Mononuclear cell (primary cell): ENCODE measurements around the gene NR6A1. TPM values are rescaled to one million over a fixed set of nuclear protein-coding genes. Genes with fewer than 3 reads are reported as not detected.

ENCODE experiments used
- H3K27me3 ChIP-seq: 2 replicates; pipeline ENCODE4 v1.6.0; 2011; ENCODE audit warnings: low read length, control low read depth; ENCODE audit not compliant: insufficient read depth
- H3K4me1 ChIP-seq: 2 replicates; pipeline ENCODE4 v1.5.1; 2011; ENCODE audit warnings: mild to moderate bottlenecking, low read length, control low read depth; ENCODE audit not compliant: insufficient read depth
- H3K4me3 ChIP-seq: 2 replicates; pipeline ENCODE4 v1.5.1; 2011; ENCODE audit warnings: mild to moderate bottlenecking, low read length, moderate library complexity
- H3K9me3 ChIP-seq: 2 replicates; pipeline ENCODE4 v1.5.1; 2011; ENCODE audit warnings: low read depth, mild to moderate bottlenecking, control low read depth, low read length
- total RNA-seq: library from RNA; depleted of rRNA; stranded (reverse); fragments of >200 nt; gene quantifications from one replicate; pipeline ENCODE4 v1.2.3, GENCODE V29; 2012

NR6A1 gene
- total RNA-seq, 1 donor: 0.42 TPM

DNA sequence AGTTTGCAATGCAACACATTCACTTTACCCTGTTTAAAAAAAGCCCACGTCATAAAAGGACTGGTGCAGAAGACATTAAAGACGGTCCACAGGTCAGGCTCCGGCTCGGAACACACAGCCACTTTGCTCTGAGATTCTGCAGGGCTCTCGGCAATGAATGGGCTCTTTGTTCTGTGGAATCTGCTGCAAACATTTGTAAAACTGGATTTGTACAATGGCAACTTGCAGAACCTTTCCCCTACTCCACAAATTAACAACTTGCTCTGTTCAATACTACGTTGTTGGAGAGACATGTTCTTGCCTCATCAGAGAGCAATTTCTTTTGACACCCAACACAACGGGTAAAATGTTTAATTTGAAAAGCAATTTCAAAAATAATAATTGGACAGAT, 250.9 kb downstream of the NR6A1 start:
- Histone ChIP-seq H3K27me3 (no peaks in the 10 kb centered on the region), H3K4me1 (no peaks in the 10 kb centered on the region)

DNA sequence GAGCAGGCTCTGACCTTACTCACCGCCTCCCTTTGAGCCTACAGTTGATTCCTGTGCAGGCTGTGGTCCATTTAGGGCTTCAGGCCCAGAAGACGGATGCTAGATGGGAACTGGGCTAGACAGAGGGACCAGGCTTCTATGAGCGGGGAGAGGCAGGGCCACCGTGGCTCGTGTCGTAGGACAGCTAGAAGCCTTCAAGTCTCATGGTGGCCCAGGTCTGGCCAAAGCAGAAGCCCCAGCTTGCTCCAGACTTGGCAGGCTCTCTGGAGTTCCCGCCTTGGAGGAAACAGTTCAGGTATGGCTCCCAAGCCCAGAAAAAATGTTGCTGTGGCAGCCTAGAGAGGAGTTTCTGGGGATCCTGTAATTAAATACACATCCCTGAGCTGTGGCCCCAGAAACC, 253.0 kb downstream of the NR6A1 start:
- Histone ChIP-seq H3K4me3 (no peak overlapping the region), H3K27me3 (no peaks in the 10 kb centered on the region), H3K4me1 (no peaks in the 10 kb centered on the region), H3K9me3 (no peaks in the 10 kb centered on the region)

More for the DNA sequence above, 250.9 kb downstream of the NR6A1 start:
- Histone ChIP-seq H3K4me3 (no peak overlapping the region), H3K9me3 (no peaks in the 10 kb centered on the region)

DNA sequence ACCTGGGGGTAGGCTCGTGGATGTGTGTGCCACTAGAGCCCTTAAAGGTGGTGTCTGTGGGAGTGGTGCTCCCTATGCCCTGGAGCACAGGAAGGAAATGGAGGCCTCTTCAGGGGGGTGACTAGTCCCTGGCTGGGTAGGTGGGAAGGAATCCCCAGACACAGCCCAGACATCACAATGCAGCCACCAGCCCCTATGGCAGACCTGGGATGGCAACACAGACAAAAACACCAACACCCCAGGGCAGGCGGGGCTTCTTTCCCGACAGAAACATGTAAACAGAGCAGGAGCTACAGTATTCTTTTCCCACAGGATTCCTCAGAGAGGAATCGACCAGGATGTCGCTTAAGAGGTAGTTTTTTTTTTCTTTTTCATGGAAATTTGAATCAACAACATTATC, 253.5 kb downstream of the NR6A1 start:
- no peaks in the 10 kb centered on the region for H3K9me3 ChIP-seq

DNA sequence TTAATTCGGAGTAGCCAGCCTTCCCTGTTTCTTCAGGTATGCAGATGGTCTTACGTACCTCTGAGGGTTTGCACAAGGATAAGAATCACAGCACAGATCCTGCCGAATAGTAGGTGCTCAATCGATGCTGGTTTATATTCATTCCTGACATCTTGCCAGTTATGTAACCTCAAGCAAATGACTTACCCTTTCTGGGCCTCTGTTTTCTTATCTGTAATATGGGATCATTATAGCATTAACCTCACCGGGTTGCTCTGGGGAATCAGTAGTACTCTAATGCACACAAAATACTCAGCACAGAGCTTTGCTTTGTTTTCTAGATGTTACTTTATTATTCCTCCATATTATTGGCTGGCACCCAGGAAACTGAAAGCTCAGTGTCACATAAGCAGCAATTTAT, 256.2 kb downstream of the NR6A1 start:
- H3K9me3 ChIP-seq: no peaks in the 10 kb centered on the region
- no peaks in the 10 kb centered on the region for H3K27me3 ChIP-seq
- H3K4me3 ChIP-seq: no peak overlapping the region
- H3K4me1 ChIP-seq: no peaks in the 10 kb centered on the region

More for the DNA sequence above, 253.5 kb downstream of the NR6A1 start:
- H3K4me1 ChIP-seq: no peaks in the 10 kb centered on the region
- H3K27me3 ChIP-seq: no peaks in the 10 kb centered on the region
- H3K4me3 ChIP-seq: no peak overlapping the region

DNA sequence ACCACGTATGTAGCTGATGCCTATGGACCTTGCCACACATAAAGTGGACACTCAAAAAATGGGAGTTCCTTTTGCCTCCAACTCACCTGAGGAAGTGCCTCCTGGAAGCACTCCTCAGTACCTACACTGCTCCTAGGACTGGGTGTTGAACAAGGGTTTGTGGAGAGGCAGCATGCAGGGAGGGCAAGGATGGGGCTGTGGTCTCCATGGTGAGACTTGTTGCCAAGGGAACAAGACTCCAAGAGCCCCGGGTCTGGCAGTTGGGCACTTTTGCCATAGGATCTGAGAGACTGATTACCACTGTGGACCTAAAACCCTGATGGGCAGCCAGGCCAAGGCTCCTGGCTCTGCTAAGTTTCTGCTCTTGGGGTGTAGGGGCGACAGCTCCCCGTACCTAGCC, 257.0 kb downstream of the NR6A1 start:
- Histone ChIP-seq H3K9me3 (no peaks in the 10 kb centered on the region), H3K4me3 (no peak overlapping the region), H3K27me3 (no peaks in the 10 kb centered on the region), H3K4me1 (no peaks in the 10 kb centered on the region)

DNA sequence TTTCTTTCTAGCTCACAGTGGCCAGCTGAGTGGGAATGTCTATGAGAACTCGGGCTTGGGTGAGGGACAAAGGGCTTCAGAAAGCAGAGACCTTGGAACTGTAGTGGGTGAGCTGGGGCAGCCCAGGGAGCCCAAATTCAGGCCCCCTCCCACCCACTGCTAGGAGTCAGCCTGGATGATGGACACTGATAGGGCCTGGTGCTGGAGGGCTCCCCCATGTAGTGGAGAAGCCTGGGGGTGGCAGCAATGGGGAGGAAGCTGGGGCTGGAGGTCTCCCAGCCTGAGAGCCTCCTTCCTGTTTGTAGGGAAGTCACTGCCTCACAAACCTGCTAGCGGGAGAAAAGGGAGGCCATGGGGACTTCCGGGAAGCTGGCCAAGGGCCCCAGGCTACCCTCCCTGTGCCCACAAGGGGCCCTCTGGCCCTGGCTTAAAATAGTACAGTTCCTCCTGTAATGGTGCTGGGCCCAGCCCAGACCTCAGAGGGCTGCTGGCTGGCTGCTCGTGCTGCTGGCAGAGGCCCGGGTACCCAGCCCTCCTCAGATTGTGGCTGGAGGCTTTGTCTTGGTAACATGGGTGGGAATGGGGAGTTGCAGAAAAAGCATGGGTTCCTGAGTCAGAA, 257.6 kb downstream of the NR6A1 start:
- no peaks in the 10 kb centered on the region for H3K9me3 ChIP-seq
- H3K27me3 ChIP-seq: no peaks in the 10 kb centered on the region
- no peak overlapping the region for H3K4me3 ChIP-seq
- no peaks in the 10 kb centered on the region for H3K4me1 ChIP-seq

DNA sequence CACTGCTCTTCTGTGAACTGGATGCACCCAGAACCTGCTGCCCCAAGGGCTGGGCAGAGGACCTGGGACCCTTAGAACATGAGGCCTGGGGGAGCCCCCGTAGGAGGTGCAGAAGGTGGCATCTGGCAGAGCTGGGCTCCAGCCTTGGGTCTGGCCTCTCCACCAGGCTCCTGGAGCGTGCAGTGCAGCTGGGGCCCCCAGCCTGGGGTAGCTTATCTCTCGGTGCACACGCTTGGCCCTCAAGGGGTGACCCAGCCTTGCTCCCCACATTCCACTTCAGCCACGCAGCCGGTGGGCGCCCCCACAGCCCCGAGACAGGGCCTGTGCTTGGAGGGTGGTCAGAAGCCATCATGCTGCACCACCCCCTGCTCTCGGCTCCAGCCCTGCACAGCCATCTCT, 258.3 kb downstream of the NR6A1 start:
- Histone ChIP-seq H3K27me3 (no peaks in the 10 kb centered on the region), H3K4me3 (no peak overlapping the region), H3K4me1 (no peaks in the 10 kb centered on the region), H3K9me3 (no peaks in the 10 kb centered on the region)

DNA sequence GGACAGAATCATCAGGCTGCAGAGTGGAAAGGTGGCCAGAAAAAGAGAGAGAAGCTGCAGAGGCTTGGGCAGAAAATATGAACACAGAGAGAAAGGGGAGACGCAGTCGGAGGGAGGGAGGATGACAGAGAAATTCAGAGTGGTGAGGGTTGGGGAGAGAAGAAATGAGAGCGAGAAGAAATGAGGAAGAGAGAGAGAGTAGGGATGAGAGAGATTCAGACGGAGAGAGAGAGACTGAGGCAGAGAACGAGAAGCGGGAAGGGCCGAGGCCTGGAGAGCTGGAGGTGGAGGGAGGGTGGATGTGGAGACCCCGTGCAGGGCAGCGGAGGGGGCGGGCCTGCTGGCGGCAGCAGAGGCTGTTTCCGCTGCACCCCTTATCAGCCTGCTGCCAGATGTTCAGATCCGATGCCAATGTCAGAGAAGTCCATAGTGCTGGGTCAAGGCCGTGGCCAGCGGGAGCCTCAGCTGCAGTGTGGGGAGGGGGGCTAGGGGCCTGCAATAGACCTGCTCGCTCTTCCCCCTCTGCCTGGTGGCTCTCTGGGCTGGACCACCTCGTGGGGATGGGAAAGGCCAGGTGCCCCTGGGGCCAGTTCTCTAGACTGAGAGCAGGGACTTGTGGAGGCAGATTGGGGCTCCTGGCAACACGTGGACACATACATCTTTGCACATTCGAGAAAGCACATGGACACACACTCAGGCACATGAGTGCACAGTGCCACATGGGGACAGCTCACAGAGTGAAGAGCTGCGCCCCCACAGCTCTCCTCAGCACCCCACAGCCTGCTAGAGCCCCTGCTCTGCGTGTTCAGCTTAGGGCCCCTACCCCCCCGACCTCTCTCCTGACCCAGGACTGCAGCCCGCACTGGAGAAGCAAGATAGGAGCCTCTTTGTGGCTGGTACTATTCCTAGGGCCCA, 259.0 kb downstream of the NR6A1 start:
- H3K27me3 ChIP-seq: no peaks in the 10 kb centered on the region
- H3K4me1 ChIP-seq: no peaks in the 10 kb centered on the region
- H3K9me3 ChIP-seq: no peaks in the 10 kb centered on the region
- H3K4me3 ChIP-seq: no peak overlapping the region

DNA sequence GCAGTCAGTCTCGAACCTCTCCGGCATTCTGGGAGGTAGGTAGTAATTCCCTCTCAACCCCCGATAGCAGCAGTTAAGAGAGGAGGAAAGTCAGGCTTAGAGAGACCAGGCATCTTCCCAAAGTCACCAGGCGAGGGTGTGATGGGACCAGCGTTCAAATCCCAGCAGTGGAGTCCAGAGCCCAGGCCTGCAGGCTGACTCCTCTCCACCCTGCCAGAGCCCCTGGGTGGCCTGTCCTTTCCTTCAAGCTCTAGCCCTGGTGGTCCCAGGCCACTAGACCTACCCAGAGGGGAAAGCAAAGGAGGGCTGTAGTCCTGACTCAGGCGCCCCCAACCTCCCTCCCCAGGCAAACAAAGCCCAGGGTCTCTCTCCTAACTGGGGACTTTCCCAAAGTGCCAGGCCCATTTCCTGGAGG, 259.7 kb downstream of the NR6A1 start:
- no peaks in the 10 kb centered on the region for H3K4me1 ChIP-seq

DNA sequence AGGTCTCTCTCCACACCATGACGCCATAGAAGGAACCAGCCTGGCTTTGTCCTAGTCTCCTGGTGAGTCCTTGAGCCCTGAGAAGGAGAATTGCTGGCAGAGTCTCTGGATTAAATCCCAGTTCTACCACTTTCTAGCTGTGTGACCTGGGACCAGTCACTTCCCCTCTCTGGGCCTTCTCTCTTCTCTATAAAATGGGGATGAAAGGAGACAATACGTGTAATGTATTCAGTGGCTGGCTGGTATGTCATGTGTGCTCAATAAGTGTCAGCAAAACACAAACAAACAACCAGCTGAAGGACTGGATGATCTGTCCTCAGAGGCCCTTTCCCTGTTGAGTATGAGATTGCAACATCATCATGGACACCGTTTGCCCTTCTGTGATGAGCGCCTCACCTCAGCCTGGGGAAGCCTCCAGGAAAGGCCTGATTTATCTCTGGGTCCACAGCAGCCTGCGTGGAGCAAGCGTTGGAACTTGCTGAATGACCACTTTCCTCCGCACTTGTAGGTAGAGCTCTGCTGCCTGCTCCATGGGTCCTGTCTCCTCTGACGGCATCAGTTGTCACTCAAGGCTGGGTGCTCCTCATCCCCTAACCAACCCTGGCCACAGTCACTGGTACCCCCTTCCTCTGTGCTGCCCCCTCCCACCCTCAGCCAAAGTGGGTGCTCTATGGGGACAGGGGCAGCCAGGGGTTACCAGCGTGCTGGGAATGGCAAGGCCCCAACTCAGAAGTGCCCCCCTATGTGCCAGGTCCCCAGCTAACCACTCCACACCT, 260.3 kb downstream of the NR6A1 start:
- H3K27me3 ChIP-seq: peaks cover 2% of the 10 kb centered on the region
- H3K4me3 ChIP-seq: no peak overlapping the region
- H3K4me1 ChIP-seq: no peaks in the 10 kb centered on the region
- no peaks in the 10 kb centered on the region for H3K9me3 ChIP-seq

More for the DNA sequence above, 259.7 kb downstream of the NR6A1 start:
- no peaks in the 10 kb centered on the region for H3K27me3 ChIP-seq
- no peaks in the 10 kb centered on the region for H3K9me3 ChIP-seq
- no peak overlapping the region for H3K4me3 ChIP-seq

DNA sequence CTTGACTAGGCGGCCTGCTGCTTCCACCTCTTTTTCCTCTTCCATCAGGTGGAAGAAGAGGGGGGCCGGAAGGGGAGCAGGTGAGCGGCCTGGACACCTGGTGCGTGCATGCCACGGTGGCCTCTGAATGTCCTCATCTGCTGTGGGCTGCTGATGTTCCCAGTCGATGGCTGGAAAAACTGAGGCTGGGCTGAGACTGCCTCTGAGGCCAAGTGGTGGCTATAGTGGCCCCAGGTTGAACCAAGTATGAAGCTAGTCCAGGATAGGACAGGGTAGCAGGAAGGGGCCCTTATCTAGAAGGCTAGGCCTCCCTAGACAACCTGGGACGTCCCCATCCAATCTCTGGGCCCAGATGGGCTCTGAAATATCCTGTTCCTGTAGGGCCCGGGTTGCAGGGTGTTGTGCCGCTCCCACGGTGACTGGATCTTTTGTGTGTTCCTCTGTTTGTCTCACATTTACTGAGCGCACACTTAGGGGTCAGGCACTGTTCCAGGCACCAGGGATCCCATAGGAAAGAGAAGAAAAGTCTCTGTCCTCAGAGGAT, 263.2 kb downstream of the NR6A1 start:
- H3K27me3 ChIP-seq: peaks cover 19% of the 10 kb centered on the region
- H3K9me3 ChIP-seq: no peaks in the 10 kb centered on the region
- H3K4me3 ChIP-seq: no peak overlapping the region
- peaks cover 9% of the 10 kb centered on the region for H3K4me1 ChIP-seq

DNA sequence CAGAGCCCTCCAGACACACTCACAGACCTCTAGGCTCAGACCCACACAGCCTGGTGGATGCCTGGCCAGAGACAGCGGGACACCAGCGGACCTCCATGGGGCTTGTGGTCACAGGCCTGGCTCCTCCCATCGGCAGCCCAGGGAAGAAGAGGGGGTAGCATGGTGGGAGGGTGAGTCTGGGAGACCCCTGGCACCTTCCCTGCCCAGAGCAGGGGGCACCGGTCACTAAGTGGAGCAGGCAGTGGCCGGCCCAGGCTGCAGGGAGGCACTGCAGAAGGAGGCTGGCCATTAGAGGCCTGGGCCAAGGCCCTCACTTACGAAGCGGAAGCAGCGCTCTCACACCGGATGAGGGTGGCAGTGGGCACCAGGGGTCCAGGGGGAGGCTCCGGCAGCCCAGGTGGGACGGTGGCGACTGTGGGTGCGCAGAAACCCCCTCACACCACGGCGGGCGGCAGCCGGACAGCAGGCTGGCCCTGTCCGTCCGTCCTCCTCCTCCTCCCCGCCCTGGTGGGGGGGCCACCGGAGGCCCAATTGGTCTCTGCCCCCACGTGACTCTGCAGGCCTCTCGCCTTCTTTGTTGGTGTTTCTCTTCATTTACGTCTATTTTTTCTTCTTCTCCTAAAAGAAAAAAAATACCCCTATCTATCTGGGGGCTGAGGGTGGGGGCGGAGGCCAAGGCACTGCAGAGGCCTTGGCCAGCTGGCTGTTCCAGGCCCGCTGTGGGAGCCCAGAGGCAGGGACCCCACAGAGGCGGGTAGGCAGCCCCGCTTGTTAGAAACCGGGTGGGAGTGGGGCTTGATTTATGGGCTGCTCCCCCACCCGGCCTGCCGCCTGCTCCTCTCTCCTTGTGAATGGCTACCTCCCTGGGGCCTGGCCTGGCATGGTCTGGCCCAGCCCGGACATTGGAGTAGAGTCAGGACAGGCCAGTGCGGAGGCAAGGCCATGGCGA, 263.9 kb downstream of the NR6A1 start, which contains the start of gene NR5A1:
TSS of gene NR5A1 (minus strand) at position 469 of the 949 bp plus-strand sequence. CDS start 4,004 bp downstream, outside the sequence.
- peaks cover 24% of the 10 kb centered on the region for H3K27me3 ChIP-seq
- peaks cover 9% of the 10 kb centered on the region for H3K4me1 ChIP-seq
- no peak within 1 kb of the TSS for H3K4me3 ChIP-seq
- H3K9me3 ChIP-seq: no peaks in the 10 kb centered on the region

DNA sequence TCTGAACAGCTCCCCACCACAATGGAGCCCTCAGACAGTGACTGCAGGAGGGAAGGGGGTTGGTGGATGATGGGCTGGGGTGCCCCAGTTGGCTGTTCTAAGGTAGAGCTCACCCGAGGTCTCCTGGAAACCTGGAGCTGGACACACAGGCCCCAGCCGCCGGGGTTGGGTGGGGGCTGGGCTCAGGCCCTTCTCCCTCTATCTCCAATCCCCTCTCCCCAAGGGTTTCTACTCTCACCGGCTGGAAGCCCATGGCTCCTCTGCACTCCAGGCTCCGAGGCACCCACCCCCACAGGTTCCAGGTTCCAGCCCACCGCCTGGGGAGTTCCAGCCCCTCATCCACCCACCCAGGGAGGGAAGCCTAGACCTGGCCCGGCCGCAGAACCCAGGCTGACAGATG, 264.7 kb downstream of the NR6A1 start:
- H3K4me1 ChIP-seq: peaks cover 9% of the 10 kb centered on the region
- peaks cover 24% of the 10 kb centered on the region for H3K27me3 ChIP-seq
- no peaks in the 10 kb centered on the region for H3K9me3 ChIP-seq
- H3K4me3 ChIP-seq: no peak overlapping the region

DNA sequence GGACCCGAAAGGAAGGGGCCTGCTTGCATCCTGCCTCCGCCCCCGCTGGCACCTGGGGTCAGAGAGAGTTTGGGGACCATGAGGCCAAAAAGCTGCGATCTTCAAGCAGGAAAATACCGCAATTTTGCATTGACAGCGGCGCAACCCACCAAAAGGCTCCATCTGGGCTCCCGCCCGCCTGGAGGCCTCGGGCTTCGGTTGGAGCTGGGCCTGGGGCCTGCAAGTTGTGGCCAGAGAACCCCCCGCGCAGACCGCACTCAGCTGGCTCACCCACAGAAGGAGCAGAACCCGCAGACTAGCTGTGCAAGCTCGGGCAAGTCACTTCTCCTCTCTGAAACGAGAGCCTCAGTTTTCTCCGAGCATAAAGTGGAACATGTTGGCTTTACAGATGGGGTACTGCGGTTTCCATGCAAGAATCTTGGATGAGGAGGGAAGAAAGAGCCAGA, 265.2 kb downstream of the NR6A1 start:
- H3K4me1 ChIP-seq: peaks cover 9% of the 10 kb centered on the region
- H3K27me3 ChIP-seq: peaks cover 24% of the 10 kb centered on the region
- H3K4me3 ChIP-seq: no peak overlapping the region
- no peaks in the 10 kb centered on the region for H3K9me3 ChIP-seq
